ENCODE measurements around the gene GAS7.

GAS7 gene

GRCh38 chr17:10127819-10128425 is 70.5 kb downstream of the GAS7 start:
- DNase-seq: no peak

DNA sequence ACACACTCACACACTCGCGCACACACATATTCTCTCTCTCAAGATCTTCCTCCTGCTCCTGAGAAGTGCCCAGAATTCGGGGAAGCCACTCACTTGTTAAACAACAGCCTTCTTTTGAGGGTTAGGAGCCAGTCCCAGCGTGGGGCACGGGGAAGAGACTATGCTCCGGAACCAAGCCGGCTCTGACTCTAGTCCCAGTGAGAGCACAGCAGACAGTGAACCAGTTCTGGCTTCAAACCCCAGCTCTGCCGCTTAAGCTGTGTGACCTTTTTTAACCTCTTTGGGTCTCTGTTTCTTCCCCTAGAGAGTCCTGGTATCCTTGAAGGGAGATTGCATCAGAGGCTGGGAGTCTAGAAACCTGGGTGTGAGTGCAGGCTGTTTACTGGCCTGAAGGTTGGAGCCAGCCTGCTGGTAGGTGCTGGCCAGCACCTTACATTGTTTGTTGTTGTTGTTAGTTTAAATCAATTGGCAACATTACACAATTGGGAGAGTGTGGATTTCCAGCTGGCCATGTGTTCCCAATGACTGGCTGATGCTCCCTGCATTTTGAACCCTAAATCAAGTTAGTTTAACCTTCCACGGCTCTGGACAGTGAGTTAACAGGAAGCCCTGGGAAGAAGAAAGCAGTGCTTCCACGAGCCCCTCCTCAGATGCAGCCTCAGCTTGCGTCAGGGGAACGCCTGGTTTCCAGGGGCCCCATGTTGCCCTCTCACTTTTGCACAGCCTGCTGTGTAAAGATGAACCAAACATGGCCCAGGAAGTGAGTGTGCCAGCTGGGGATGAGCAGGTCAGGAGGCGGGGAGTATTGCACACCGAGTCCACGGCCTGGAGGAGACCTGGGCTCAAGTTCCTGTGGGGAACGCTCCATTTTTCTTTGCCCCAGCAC is 71.5 kb downstream of the GAS7 start:
- DNase-seq: no peak

- no peak for DNase-seq
These were observed 72.2 kb downstream of the GAS7 start for GRCh38 chr17:10126276-10126615.

GRCh38 chr17:10125531-10126275 is 72.7 kb downstream of the GAS7 start:
- no peak for DNase-seq

- no peak for DNase-seq
These were observed 75.3 kb downstream of the GAS7 start for GRCh38 chr17:10123093-10123492.

DNA sequence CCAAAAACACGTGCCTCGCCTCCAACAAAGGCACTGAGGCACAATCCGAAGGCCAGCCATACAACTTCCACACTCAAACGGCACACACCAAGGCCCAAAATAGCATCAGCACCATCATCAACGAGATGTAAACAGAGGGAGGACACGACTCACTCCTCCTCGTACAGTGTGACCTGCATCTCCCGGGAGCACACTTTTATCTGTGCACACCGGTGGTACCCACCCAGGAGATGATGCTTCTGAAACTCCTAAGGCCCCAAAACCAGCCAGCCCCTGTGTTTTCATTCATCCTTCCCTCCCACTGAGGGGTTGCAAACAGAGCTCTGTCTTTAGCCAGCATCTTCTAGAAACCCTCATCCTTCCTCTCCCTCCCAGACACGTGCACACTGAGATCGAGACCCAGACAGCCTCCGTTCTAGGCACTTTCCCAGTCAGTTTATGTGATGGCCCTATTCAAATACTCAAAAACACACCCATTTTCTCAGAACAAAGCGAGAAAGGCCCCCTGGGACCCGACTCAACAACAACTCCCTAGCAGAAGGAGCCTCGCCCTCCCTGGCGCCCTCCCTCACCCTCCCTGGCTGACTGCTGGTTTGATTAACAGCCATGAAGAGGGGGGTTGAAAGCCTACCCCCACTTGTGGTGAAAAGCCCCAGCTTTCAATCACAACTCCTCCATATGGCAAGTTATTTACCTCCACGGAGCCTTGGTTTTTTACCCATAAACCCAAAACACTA is 76.3 kb downstream of the GAS7 start:
- no peak for DNase-seq

DNA sequence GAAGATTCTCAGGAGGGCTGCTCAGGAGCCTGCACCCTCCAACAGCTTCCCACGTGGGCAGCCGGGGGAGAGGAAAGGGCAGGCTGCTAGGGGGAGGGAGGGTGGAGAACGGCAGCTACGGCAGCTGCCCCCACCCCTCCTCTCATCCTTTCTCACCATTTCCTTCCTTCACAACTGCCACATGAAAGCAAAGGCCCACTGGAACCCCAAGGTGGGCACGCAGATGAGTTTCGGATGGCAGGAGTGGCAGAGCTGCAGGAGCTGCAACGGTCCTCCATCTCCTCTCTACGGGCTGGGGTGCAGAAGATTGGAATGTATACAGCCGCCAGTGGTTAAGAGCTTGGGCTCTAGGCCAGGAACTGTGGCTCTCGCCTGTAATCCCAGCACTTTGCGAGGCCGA is 77.7 kb downstream of the GAS7 start:
- no peak for DNase-seq

GRCh38 chr17:10120109-10120485 is 78.3 kb downstream of the GAS7 start:
- DNase-seq: no peak

DNA sequence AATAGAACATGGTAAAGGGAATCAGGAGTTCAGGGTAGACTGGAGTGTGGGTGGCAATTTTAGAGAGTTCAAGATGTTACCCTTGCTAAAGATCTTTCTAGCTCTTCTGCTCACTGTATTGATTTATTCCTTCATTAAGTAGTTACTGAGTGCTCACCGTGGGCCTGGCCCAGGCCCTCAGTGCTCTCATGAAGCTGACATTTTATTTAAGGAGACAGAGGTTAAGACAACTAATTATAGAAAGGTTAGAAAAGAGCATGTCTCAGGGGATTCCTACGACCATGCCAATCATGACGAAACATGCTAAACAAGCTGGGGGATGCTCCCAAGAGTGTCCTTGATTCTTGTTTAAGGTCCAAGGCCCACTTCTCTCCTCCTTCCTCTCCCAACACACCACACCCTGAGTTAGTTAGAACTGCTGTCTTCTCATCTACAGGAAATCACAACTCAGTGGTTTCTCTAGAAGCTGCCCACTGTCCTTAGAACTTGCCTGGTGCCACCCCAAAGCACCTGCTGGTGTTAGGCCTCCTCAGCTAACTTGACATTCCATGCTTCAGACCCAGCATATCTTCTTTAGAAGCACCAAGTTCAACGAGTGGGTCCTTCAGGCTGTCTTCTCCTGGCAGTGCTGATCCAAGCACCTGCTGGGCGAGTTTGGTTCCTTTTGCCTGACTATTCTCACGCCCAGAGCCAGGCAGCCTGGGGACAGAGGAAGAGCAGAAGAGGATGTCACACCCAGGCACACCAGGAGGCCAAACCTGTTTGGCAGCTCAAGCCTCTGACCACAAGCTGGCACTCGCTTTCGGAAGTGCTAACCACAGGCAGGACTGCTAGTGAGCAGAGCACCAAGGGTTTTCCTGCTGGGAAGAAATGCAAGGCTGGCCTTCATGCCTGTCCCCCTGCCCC is 79.0 kb downstream of the GAS7 start:
- peak; percentile 18 for DNase-seq

GRCh38 chr17:10118788-10119130 is 79.6 kb downstream of the GAS7 start:
- no peak for DNase-seq

- DNase-seq: peak; percentile 62
These were observed 80.8 kb downstream of the GAS7 start for GRCh38 chr17:10117581-10118001.

DNA sequence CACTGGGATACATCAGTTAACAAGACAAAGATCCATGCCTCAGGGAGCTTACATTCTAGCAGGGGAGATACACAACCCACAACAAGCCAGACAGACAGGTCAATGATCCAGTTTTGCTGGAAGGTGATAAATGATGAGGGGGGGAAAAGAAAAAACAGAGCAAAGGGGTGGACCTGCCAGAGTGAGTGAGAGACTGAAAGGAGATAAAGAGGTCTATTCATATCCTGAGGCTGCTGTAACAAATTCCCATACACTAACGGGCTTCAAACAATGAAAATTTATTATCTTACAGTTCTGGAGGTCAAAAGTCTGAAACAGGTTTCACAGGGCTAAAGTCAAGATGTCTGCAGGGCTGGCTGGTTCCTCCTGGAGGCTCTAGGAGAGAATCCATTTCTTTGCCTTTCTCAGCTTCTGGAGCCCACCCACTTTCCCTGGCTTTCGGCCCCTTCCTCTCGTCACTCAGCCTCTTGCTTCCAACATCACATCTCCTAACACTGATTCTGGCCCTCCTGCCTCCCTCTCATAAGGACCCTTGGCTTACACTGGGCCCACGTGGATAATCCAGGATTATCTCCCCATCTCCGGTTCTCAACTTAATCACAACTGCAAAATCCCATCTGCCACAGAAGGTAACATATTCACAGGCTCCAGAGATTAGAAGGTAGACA is 81.5 kb downstream of the GAS7 start:
- no peak for DNase-seq

GRCh38 chr17:10116267-10116666 is 82.1 kb downstream of the GAS7 start:
- DNase-seq: no peak

GRCh38 chr17:10115536-10115932 is 82.9 kb downstream of the GAS7 start:
- DNase-seq: no peak

DNA sequence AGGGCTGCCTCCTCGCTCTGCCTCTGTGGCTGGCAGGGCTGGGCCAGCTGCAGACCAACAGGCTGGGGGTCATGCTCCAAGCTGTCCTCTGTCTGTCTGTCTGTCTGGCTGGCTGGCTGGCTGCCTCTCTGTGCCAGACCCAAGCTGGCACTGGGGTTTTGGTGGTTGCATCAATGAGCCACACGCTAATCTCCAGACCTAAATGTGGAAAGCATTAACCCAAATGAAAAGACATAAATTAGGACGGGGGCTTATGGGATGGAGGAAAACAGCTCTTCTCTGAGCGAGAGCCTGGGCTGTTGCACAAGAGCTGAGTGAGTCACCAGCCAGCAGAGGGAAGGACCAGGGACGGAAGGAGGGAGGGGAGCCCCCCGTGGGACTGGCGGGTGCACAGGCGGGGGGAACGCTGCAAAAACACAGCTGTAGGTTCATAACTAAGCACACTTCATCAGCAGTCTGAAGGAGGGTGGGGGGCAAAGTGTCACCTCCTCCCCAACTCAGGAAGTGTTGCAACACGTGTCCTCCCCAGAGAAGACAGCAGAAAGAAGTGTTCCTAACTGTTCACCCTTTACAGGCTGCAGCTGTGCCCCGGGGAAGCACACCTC is 83.4 kb downstream of the GAS7 start:
- DNase-seq: peak; percentile 85

GRCh38 chr17:10112962-10113361 is 85.4 kb downstream of the GAS7 start:
- DNase-seq: no peak

DNA sequence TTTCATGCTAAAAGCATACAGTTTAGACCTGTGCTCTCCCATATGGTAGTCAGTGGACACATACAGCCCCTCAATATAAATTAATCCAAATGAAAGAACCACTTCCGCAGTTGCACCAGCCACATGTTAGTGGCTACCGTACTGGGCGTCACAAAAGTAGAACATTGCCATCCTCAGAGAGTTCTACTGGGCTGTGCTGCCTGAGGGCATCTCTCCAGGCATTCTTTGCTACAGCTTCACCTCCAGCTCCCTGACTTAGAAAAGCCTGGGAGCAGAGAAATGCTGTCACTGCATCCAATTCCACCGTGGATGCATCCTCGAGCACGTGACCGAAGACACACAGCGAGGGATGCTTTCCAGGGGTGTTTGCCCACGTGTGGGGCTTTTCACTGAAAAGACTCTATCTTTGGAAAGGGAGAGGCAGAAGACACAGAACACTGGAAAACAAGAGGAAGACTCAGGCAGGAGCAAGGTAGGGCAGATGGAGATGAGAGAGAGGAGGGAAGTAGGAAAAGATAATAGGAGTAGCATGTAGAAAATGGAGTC is 86.4 kb downstream of the GAS7 start:
- DNase-seq: no peak

DNA sequence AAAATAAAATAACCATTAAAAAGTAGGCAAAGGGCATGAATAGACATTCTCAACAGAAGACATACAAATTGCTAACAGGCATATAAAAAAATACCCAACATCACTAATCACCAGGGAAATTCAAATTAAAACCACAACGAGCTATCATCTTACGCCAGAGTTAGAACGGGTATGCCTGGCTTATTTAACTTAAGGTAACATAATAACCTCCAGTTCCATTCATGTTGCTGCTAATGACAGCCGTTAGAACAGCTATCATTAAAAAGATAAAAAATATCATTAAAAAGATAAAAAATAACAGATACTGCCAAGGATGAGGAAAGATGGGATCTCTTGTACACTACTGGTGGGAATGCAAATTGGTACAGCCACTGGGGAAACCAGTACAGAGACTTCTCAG is 89.3 kb downstream of the GAS7 start:
- DNase-seq: no peak

DNA sequence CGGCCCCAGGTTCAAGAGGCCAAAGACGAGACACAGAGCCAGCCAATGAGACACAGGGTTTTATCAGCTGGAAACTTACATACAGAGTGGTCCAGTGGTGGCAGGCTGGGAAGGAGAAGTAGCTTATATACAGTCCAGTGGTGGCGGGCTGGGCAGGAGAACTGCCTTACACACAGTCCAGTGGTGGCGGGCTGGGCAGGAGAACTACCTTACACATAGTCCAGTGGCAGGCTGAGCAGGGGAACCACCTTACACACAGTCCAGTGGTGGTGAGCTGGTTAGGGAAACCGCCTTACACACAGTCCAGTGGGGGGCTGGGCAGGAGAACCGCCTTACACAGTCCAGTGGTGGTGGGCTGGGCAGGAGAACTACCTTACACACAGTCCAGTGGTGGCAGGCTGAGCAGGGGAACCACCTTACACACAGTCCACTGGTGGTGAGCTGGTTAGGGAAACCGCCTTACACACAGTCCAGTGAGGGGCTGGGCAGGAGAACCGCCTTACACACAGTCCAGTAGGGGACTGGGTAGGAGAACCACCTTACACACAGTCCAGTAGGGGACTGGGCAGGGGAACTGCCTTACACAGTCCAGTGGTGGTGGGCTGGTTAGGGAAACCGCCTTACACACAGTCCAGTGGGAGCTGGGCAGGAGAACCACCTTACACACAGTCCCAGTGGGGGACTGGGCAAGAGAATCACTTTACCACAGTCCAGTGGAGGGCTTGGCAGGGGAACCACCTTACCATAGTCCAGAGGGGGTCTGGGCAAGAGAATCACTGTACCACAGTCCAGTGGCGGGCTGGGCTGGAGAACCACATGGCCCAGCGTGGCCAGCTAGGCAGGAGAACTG is 90.9 kb downstream of the GAS7 start:
- DNase-seq: no peak

DNA sequence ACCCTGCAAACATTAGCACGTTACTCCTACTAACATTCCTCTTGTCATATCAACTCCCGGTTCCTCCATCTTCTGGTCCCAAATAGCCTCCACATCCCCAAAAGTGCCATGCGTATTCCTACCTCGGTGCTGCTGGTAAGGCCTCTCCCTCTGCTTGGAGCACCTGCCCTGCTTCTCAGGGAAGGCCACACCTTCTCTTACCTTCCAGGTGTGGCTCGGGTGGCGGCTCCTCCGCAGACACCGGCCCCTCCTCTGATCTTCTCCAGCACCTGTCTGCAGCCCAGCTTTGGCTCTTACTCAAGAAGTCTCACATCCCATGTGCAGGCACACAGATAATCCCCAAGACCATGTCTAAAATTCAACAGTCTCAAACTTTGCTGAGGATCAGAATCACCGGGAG is 92.3 kb downstream of the GAS7 start:
- DNase-seq: no peak

All from NK-92 treated with Interleukin-12 subunit alpha and Interleukin-12 subunit beta, amount 100 ng/mL, for 24 hours (cell line).